GM12874 (cell line): Measurements from ENCODE around the gene TEP1.

ENCODE experiments used
- TF ChIP-seq, protein P1 (sequence below): IDR thresholded peaks from 2 replicates; pipeline ENCODE4 v1.5.1; 2011; ENCODE audit warnings: low read depth, mild to moderate bottlenecking, control low read depth, low read length, moderate library complexity; ENCODE audit not compliant: insufficient read depth

The TEP1 gene

DNA sequence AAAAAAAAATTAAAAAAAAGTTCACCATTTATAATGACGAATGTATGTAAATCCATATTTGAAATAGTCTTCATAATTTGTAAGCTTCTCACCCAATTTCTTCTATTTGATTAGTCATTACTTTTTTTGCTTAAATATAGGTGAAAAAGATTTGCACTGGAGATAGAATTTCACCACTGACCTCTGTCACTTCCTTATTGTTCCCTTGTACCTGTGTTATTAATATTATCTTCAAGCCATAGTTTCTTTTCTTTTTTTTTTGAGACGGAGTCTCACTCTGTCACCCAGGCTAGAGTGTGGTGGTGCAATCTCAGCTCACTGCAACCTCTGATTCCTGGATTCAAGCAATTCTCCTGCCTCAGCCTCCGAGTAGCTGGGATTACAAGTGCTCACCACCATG lies 15.8 kb downstream of the TEP1 start:
- TF ChIP-seq, protein P1, sequence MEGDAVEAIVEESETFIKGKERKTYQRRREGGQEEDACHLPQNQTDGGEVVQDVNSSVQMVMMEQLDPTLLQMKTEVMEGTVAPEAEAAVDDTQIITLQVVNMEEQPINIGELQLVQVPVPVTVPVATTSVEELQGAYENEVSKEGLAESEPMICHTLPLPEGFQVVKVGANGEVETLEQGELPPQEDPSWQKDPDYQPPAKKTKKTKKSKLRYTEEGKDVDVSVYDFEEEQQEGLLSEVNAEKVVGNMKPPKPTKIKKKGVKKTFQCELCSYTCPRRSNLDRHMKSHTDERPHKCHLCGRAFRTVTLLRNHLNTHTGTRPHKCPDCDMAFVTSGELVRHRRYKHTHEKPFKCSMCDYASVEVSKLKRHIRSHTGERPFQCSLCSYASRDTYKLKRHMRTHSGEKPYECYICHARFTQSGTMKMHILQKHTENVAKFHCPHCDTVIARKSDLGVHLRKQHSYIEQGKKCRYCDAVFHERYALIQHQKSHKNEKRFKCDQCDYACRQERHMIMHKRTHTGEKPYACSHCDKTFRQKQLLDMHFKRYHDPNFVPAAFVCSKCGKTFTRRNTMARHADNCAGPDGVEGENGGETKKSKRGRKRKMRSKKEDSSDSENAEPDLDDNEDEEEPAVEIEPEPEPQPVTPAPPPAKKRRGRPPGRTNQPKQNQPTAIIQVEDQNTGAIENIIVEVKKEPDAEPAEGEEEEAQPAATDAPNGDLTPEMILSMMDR: no peak

DNA sequence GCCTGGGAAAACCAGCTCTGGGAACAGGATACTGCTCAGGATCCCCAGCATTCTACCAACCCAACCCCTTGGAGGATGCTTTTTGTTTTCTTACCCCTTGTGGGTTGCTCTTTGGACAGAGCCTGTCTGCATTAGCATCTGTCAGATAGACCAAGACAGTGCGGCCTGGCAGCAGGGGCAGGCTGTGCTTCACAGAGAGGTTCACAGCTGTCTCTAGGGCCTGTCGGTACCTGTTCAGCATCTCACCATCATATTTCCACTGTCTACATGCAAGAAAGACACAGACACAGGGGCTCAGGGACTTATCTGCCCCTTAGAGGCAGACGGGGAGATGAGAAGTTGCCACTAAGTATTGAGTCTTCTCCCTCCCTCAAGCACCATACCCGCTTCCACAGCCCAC lies 21.8 kb downstream of the TEP1 start:
- TF ChIP-seq, protein P1: no peak

DNA sequence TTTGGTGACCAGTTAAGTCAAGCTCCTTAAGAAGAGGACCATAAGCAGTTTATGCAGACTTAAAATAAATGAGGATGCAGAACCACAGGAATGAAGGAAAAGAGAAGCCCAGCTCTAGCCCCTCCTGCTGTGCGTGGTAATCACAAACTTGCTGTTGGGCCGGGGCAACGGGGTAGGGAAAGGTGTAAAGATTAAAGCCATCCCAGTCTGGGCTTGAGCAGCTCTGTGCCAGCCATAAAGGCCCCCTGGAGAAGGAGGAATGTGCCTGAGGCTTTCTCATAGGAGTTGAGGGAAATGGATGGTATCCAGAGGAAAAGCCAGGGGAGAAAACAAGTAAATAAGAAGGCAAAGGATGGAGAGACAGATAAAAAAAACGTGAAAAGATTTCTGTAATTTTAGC lies 25.1 kb downstream of the TEP1 start:
- TF ChIP-seq, protein P1: no peak

GRCh38 chr14:20387576-20387975 lies 25.7 kb downstream of the TEP1 start:
- TF ChIP-seq, protein P1: no peak

- TF ChIP-seq, protein P1: no peak
These were observed 26.9 kb downstream of the TEP1 start for GRCh38 chr14:20386276-20386855.

- TF ChIP-seq, protein P1: no peak
These were observed 28.4 kb downstream of the TEP1 start for GRCh38 chr14:20384886-20385285.

GRCh38 chr14:20384321-20384720 lies 29.0 kb downstream of the TEP1 start:
- TF ChIP-seq, protein P1: no peak

GRCh38 chr14:20383636-20384035 lies 29.7 kb downstream of the TEP1 start:
- TF ChIP-seq, protein P1: no peak
